ENCODE data around the gene LPP. TPM values are rescaled to one million over a fixed set of nuclear protein-coding genes. Genes with fewer than 3 reads are reported as not detected.
A peak's percentile ranks its signal among the peaks of the same experiment; 100 is the strongest.

The LPP gene
- total RNA-seq, 1 donor = 77.4 TPM

GRCh38 chr3:188266562-188267274, 112.8 kb downstream of the LPP start:
- peaks cover 37% of the 10 kb centered on the region for H3K79me2 ChIP-seq (ENCODE audit: insufficient read depth, low read length)
- H3K4me2 ChIP-seq (ENCODE audit: insufficient read depth, low read length) = peak overlapping the region; percentile 88
- H3K27ac ChIP-seq (ENCODE audit: low read depth, low read length) = peak overlapping the region; percentile 89
- peaks cover 92% of the 10 kb centered on the region for H3K4me1 ChIP-seq (ENCODE audit: insufficient read depth, low read length)
- no peaks in the 10 kb centered on the region for H3K9me3 ChIP-seq (ENCODE audit: low read depth, low read length)
- no peaks in the 10 kb centered on the region for H4K20me1 ChIP-seq (ENCODE audit: insufficient read depth, low read length)
- peak; percentile 55 for DNase-seq (ENCODE audit: insufficient read length, low spot score, missing footprints)
- H3K4me3 ChIP-seq (ENCODE audit: insufficient read depth, low read length) = peak overlapping the region; percentile 66
- no peaks in the 10 kb centered on the region for H3K36me3 ChIP-seq (ENCODE audit: insufficient read depth, low read length)
- H2AFZ ChIP-seq (ENCODE audit: low read length) = peak overlapping the region; percentile 53
- no peaks in the 10 kb centered on the region for H3K27me3 ChIP-seq (ENCODE audit: insufficient read depth, low read length)
- TF ChIP-seq, protein P1, sequence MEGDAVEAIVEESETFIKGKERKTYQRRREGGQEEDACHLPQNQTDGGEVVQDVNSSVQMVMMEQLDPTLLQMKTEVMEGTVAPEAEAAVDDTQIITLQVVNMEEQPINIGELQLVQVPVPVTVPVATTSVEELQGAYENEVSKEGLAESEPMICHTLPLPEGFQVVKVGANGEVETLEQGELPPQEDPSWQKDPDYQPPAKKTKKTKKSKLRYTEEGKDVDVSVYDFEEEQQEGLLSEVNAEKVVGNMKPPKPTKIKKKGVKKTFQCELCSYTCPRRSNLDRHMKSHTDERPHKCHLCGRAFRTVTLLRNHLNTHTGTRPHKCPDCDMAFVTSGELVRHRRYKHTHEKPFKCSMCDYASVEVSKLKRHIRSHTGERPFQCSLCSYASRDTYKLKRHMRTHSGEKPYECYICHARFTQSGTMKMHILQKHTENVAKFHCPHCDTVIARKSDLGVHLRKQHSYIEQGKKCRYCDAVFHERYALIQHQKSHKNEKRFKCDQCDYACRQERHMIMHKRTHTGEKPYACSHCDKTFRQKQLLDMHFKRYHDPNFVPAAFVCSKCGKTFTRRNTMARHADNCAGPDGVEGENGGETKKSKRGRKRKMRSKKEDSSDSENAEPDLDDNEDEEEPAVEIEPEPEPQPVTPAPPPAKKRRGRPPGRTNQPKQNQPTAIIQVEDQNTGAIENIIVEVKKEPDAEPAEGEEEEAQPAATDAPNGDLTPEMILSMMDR (IDR thresholded peaks at IDR 0.05; ENCODE audit: extremely low read depth, low read depth, low read length) = no peak

DNA sequence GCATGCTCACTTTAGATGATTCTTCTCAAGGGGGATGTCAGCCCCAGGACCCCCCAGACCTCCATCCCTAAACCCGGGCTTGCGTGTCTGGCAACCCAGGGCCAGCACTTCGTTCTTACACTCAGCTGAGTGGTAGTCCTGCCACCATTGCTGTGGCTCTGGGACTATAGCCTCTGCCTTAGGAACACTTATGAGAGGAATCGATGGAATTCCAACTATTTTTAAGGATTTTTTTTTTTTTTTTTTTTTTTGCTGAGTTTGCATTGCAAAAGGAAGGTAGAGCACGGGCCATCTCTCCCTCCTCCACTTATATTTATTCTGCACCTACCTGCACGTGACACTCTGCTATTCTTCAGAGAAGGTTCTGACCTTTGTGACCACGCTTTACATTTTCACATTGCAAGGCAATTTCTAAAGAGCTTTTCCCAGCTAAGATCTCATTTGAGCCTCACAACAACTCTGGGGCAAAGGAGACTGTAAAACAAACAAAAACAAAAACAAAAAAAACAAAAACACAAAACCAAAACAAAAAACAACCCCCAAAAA, 113.9 kb downstream of the LPP start:
- H2AFZ ChIP-seq (ENCODE audit: low read length) = no peak overlapping the region
- DNase-seq (ENCODE audit: insufficient read length, low spot score, missing footprints) = no peak
- no peak overlapping the region for H3K4me2 ChIP-seq (ENCODE audit: insufficient read depth, low read length)
- peaks cover 92% of the 10 kb centered on the region for H3K4me1 ChIP-seq (ENCODE audit: insufficient read depth, low read length)
- H3K27me3 ChIP-seq (ENCODE audit: insufficient read depth, low read length) = no peaks in the 10 kb centered on the region
- no peak overlapping the region for H3K4me3 ChIP-seq (ENCODE audit: insufficient read depth, low read length)
- H3K79me2 ChIP-seq (ENCODE audit: insufficient read depth, low read length) = peaks cover 38% of the 10 kb centered on the region
- H3K9me3 ChIP-seq (ENCODE audit: low read depth, low read length) = no peaks in the 10 kb centered on the region
- peak overlapping the region; percentile 89 for H3K27ac ChIP-seq (ENCODE audit: low read depth, low read length)
- no peaks in the 10 kb centered on the region for H3K36me3 ChIP-seq (ENCODE audit: insufficient read depth, low read length)
- TF ChIP-seq, protein P1 (IDR thresholded peaks at IDR 0.05; ENCODE audit: extremely low read depth, low read depth, low read length) = no peak
- no peaks in the 10 kb centered on the region for H4K20me1 ChIP-seq (ENCODE audit: insufficient read depth, low read length)

DNA sequence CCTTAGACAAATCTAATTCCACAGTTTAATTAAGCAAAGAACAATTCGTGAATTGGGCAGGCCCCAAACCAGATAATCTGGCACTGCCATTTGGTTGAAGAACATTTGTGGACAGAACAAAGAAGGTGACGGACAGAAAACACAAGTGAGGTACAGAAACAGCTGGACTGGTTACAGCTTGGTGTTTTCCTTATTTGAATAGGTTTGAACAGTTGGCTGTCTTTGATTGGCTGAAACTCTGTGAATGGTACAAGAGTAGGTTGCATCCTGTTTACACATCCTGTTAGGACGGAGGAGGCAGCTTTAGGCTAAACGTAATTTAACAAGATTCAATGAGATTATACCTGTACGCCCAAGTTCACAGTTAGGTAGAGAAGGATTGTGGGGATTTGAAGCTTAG, 114.4 kb downstream of the LPP start:
- Histone ChIP-seq H3K27ac (ENCODE audit: low read depth, low read length) (peak overlapping the region; percentile 27), H3K79me2 (ENCODE audit: insufficient read depth, low read length) (peaks cover 38% of the 10 kb centered on the region), H3K27me3 (ENCODE audit: insufficient read depth, low read length) (no peaks in the 10 kb centered on the region), H4K20me1 (ENCODE audit: insufficient read depth, low read length) (no peaks in the 10 kb centered on the region), H3K36me3 (ENCODE audit: insufficient read depth, low read length) (no peaks in the 10 kb centered on the region), H3K4me1 (ENCODE audit: insufficient read depth, low read length) (peaks cover 92% of the 10 kb centered on the region), H3K4me2 (ENCODE audit: insufficient read depth, low read length) (no peak overlapping the region), H2AFZ (ENCODE audit: low read length) (no peak overlapping the region), H3K4me3 (ENCODE audit: insufficient read depth, low read length) (no peak overlapping the region), H3K9me3 (ENCODE audit: low read depth, low read length) (no peaks in the 10 kb centered on the region)
- TF ChIP-seq, protein P1 (IDR thresholded peaks at IDR 0.05; ENCODE audit: extremely low read depth, low read depth, low read length) = no peak
- no peak for DNase-seq (ENCODE audit: insufficient read length, low spot score, missing footprints)

GRCh38 chr3:188269040-188269439, 115.1 kb downstream of the LPP start:
- H3K79me2 ChIP-seq (ENCODE audit: insufficient read depth, low read length) = peaks cover 38% of the 10 kb centered on the region
- no peaks in the 10 kb centered on the region for H3K27me3 ChIP-seq (ENCODE audit: insufficient read depth, low read length)
- no peak for DNase-seq (ENCODE audit: insufficient read length, low spot score, missing footprints)
- H4K20me1 ChIP-seq (ENCODE audit: insufficient read depth, low read length) = no peaks in the 10 kb centered on the region
- H3K9me3 ChIP-seq (ENCODE audit: low read depth, low read length) = no peaks in the 10 kb centered on the region
- no peaks in the 10 kb centered on the region for H3K36me3 ChIP-seq (ENCODE audit: insufficient read depth, low read length)
- peaks cover 91% of the 10 kb centered on the region for H3K4me1 ChIP-seq (ENCODE audit: insufficient read depth, low read length)
- H3K4me2 ChIP-seq (ENCODE audit: insufficient read depth, low read length) = no peak overlapping the region
- H2AFZ ChIP-seq (ENCODE audit: low read length) = no peak overlapping the region
- H3K4me3 ChIP-seq (ENCODE audit: insufficient read depth, low read length) = no peak overlapping the region
- no peak overlapping the region for H3K27ac ChIP-seq (ENCODE audit: low read depth, low read length)
- TF ChIP-seq, protein P1 (IDR thresholded peaks at IDR 0.05; ENCODE audit: extremely low read depth, low read depth, low read length) = no peak
